HG03521 (cell line): ENCODE results near the gene HBG2.
A peak's percentile ranks its signal among the peaks of the same experiment; 100 is the strongest.
"Not testable (repeated sequence)": the region's sequence is repeated elsewhere in the genome, so short reads cannot be mapped to it uniquely, and the experiment has no call there.

Experiments
- ATAC-seq: cut with Tn5 transposase; IDR thresholded peaks from one replicate; pipeline ENCODE4 v1.9.1; 2021; ENCODE audit warnings: mild to moderate bottlenecking, moderate library complexity; ENCODE audit not compliant: unreplicated experiment

Gene HBG2

GRCh38 chr11:5254646-5255413, at the start of gene HBG2:
Gene HBG2 (minus strand): TSS chr11:5254781. CDS start chr11:5254728, 53 bp downstream.
- not testable (repeated sequence) for ATAC-seq

GRCh38 chr11:5304046-5304445, 49.5 kb upstream of the HBG2 start:
- no peak for ATAC-seq

GRCh38 chr11:5303626-5304025, 49.0 kb upstream of the HBG2 start:
- ATAC-seq, result no peak

DNA sequence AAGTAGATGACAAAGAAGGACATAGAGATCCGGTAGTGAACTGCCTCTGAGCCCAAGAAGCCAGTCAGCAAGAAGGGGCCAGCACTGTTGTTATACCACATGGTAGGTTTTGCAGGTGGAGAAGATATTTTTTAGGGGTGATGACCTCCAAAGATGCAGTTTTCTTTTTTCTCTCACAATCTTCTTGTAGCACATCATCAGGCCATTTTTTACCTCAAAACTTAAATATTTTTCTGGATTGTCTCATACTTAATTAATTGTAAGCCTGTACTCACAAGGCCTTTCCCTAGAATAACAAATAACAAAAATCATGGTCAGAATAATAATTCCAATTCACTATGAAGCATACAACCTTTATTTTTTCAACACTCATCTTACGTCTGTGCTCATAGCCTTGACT, 47.3 kb upstream of the HBG2 start, which contains the start of gene OR51B4:
Gene OR51B4 (minus strand): TSS at position 101 of the 400 bp plus-strand sequence. CDS start 0 bp downstream, at position 101.
- no peak for ATAC-seq

- ATAC-seq, result no peak
Measured at GRCh38 chr11:5300251-5300650, 45.7 kb upstream of the HBG2 start.

DNA sequence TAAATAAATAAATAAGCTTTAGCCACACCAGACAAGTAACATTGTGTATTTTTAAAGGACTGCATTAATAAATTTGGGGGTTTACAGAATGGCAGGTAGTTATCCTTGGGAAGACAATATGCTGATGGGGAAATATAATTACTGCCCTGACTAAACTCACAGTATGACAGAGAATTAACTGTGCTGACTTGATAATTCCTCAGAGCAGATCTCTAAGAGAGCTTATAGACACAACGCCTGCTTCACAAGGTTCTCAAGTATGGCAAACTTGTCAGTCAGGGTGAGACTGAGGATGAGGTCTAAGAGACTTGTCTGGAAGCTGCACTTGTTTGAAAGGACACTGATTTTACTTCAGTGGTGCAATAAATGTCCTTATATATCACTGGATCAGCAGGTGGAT, 43.9 kb upstream of the HBG2 start:
- ATAC-seq, result no peak

- no peak for ATAC-seq
Measured at GRCh38 chr11:5297721-5298323, 43.2 kb upstream of the HBG2 start.

DNA sequence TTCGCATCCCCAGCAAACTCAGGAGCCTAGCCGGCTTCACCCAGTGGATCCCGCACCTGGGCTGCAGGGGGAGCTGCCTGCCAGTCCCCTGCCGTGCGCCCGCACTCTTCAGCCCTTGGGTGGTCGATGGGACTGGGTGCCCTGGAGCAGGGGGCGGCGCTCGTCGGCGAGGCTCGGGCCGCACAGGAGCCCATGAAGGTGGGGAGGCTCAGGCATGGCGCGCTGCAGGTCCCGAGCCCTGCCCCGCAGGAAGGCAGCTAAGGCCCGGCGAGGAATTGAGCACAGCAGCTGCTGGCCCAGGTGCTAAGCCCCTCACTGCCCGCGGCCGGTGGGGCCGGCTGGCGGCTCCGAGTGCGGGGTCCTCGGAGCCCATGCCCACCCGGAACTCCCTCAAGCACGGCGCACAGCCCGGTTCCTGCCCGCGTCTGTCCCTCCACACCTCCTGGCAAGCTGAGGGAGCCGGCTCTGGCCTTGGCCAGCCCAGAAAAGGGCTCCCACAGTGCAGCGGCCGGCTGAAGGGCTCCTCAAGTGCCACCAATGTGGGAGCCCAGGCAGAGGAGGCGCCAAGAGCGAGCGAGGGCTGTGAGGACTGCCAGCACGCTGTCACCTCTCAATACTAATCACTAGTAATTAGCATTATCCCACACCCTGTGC, 39.9 kb upstream of the HBG2 start:
- ATAC-seq, result not testable (repeated sequence)

GRCh38 chr11:5293028-5293427, 38.4 kb upstream of the HBG2 start:
- ATAC-seq, result no peak

GRCh38 chr11:5291207-5291838, 36.7 kb upstream of the HBG2 start:
- peak; percentile 95 for ATAC-seq

GRCh38 chr11:5290106-5290505, 35.5 kb upstream of the HBG2 start:
- ATAC-seq, result no peak

- ATAC-seq, result no peak
Measured at GRCh38 chr11:5289696-5290095, 35.1 kb upstream of the HBG2 start.

DNA sequence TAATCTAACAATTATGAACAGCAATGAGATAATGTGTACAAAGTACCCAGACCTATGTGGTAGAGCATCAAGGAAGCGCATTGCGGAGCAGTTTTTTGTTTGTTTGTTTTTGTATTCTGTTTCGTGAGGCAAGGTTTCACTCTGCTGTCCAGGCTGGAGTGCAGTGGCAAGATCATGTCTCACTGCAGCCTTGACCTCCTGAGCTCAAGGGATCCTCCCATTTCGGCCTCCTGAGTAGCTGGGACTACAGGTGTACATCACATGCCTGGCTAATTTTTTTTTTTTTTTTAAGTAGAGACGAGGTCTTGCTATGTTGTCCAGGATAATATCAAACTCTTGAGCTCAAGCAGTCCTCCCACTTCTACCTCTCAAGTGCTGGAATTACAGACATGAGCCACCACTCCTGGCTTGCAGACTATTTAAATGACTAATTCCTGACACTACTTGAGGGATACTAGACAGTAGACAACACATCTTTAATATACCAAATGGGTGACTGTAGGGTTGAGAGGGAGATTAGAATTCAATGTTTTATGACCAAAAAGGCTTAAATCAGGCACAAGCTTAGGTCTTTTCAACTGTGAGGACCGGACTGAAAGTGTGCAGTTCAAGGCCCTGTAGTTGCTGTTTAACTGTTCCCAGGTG, 34.4 kb upstream of the HBG2 start:
- no peak for ATAC-seq

DNA sequence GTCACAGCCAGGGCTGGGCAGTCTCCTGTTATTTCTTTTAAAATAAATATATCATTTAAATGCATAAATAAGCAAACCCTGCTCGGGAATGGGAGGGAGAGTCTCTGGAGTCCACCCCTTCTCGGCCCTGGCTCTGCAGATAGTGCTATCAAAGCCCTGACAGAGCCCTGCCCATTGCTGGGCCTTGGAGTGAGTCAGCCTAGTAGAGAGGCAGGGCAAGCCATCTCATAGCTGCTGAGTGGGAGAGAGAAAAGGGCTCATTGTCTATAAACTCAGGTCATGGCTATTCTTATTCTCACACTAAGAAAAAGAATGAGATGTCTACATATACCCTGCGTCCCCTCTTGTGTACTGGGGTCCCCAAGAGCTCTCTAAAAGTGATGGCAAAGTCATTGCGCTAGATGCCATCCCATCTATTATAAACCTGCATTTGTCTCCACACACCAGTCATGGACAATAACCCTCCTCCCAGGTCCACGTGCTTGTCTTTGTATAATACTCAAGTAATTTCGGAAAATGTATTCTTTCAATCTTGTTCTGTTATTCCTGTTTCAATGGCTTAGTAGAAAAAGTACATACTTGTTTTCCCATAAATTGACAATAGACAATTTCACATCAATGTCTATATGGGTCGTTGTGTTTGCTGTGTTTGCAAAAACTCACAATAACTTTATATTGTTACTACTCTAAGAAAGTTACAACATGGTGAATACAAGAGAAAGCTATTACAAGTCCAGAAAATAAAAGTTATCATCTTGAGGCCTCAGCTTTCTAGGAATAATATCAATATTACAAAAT, 33.7 kb upstream of the HBG2 start:
- no peak for ATAC-seq

DNA sequence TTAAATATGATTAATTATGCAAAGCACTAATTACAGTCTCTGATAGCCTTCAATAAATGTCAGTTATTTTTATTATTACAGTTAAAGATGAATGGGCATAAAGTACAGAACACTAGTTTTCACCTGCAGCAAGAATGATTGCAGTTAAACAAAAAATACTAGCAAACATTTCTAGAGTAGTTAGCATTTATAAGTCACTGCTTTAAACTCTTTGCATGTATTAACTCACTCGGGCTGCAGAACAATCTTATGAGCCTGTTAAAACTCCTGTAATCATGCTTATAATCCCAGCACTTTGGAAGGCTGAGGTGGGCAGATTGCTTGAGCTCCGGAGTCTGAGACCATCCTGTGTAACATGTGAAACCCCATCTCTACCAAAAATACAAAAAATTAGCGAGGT, 32.3 kb upstream of the HBG2 start:
- no peak for ATAC-seq

DNA sequence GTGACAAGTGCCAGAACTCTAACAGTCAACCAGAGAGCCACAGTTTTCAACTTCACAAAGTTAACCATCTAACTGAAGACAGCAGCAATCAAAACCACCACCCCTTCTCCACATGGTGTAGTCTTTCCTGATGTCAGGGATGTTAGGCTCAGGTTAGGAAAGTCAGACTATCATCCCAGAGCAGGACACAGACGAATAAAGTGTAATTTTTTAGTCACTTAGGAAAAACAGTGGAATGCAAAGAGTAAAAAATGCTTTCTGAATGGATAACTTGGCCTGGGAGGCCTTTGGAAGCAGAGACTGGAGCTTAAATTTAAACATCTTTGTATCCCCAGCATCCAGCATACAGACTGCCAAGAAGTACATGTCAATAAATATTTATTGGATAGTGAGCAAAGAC, 31.8 kb upstream of the HBG2 start:
- ATAC-seq, result no peak

- no peak for ATAC-seq
Measured at GRCh38 chr11:5285703-5286340, 31.2 kb upstream of the HBG2 start.

DNA sequence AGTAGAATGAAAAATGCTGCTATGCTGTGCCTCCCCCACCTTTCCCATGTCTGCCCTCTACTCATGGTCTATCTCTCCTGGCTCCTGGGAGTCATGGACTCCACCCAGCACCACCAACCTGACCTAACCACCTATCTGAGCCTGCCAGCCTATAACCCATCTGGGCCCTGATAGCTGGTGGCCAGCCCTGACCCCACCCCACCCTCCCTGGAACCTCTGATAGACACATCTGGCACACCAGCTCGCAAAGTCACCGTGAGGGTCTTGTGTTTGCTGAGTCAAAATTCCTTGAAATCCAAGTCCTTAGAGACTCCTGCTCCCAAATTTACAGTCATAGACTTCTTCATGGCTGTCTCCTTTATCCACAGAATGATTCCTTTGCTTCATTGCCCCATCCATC, 30.1 kb upstream of the HBG2 start:
- ATAC-seq, result no peak

DNA sequence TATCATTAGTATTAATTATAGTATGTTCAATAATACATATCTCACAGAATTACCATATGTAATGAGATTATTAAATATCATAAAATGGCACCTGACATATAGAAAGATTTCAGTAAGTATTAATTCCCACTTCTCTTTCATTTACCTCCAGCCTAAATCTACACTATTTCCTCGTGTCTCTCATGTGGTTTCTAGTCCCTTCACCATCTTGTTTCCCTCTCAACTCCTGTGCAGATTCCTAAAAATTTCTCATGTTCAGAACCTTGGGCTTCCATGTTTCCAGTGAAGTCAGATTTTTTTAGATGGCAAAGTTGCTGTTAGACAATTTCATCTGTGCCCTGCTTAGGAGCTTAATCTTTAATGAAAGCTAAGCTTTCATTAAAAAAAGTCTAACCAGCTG, 29.3 kb upstream of the HBG2 start:
- ATAC-seq, result no peak

DNA sequence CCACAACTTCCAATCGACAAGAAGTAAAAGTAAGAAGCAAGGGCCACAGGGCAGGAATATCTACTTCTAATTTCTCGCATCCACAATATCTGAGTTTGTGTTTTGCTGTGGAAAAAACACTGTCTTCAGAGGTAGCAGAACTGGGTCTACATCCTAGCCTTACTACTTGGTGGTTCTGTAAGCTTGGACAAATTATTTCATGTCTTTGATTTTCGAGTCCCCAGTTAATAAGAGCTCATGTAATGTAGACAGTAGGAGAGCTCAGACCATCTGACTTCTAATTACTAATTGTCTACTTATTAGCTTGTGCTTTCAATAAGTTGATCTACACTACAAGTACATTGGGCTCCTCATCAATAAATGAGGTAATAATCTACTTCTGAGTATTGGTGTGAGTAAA, 28.5 kb upstream of the HBG2 start:
- ATAC-seq, result no peak
